ENCODE measurements around the gene WNT3A. TPM values are rescaled to one million over a fixed set of nuclear protein-coding genes. Genes with fewer than 3 reads are reported as not detected.

Gene WNT3A
- total RNA-seq, 6 experiments from 2014 or later = not detected

- no peak for DNase-seq
- WGBS (ENCODE audit: insufficient coverage, low coverage, low lambda C conversion rate, missing lambda C conversion rate) = 36% methylated on average over 7 of the region's 18 CpGs
These were observed 68.3 kb downstream of the WNT3A start for GRCh38 chr1:228074954-228075730.

GRCh38 chr1:228075801-228076271, 69.0 kb downstream of the WNT3A start:
- H3K4me1 ChIP-seq = no peaks in the 10 kb centered on the region
- intact Hi-C loops (cut with DNase I) = no loop called here
- H3K27ac ChIP-seq = no peak overlapping the region
- no peak for DNase-seq
- no peak overlapping the region for H3K4me3 ChIP-seq
- no peaks in the 10 kb centered on the region for H3K9me3 ChIP-seq
- H3K27me3 ChIP-seq = no peaks in the 10 kb centered on the region
- WGBS (ENCODE audit: insufficient coverage, low coverage, low lambda C conversion rate, missing lambda C conversion rate) = 79% methylated on average over 5 of the region's 9 CpGs
- no peaks in the 10 kb centered on the region for H3K36me3 ChIP-seq
- TF ChIP-seq, protein P1, sequence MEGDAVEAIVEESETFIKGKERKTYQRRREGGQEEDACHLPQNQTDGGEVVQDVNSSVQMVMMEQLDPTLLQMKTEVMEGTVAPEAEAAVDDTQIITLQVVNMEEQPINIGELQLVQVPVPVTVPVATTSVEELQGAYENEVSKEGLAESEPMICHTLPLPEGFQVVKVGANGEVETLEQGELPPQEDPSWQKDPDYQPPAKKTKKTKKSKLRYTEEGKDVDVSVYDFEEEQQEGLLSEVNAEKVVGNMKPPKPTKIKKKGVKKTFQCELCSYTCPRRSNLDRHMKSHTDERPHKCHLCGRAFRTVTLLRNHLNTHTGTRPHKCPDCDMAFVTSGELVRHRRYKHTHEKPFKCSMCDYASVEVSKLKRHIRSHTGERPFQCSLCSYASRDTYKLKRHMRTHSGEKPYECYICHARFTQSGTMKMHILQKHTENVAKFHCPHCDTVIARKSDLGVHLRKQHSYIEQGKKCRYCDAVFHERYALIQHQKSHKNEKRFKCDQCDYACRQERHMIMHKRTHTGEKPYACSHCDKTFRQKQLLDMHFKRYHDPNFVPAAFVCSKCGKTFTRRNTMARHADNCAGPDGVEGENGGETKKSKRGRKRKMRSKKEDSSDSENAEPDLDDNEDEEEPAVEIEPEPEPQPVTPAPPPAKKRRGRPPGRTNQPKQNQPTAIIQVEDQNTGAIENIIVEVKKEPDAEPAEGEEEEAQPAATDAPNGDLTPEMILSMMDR (IDR thresholded peaks at IDR 0.05) = no peak
- TF ChIP-seq POLR2A (IDR thresholded peaks at IDR 0.05) = no peak
- no peak for ATAC-seq

More at GRCh38 chr1:228074954-228075730, 68.3 kb downstream of the WNT3A start:
- no peak overlapping the region for H3K27ac ChIP-seq
- no peaks in the 10 kb centered on the region for H3K36me3 ChIP-seq
- TF ChIP-seq POLR2A (IDR thresholded peaks at IDR 0.05) = no peak
- TF ChIP-seq, protein P1 (IDR thresholded peaks at IDR 0.05) = no peak
- no peaks in the 10 kb centered on the region for H3K27me3 ChIP-seq
- no peaks in the 10 kb centered on the region for H3K4me1 ChIP-seq
- no peak overlapping the region for H3K4me3 ChIP-seq
- ATAC-seq = peak in 2 of 4 donors; percentile 27 to 38
- intact Hi-C loops (cut with DNase I) = no loop called here
- no peaks in the 10 kb centered on the region for H3K9me3 ChIP-seq

DNA sequence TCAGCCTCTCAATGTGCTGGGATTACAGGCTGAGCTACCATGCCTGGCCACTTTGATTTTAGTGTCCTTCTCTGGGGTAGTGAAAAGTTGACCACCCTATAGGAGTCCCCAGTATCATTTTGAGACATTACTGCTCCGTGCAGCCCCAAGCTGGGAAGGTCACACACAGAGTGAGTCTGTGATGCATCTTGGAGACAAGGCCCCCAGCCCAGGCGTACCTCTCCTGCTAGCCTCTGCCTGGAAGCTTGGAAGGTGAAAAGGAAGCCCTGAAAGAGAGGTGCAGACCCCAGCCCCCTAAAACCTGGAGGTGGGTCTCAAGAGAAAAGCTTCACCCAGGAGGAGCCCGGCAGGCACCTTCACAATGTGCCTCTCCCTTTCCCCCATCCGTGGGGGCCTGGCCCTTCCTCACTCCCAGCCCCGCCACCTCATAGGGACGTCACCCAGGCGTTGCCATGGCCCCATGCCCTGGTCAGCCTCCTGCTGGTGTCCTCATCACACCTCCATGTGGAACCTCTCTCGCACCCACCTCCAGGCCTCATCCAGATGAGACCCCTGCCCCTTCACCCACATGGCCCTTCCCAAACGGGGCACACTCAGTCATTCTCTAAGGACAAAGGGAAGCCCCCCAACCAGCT, 70.1 kb downstream of the WNT3A start:
- ATAC-seq = no peak
- WGBS (ENCODE audit: insufficient coverage, low coverage, low lambda C conversion rate, missing lambda C conversion rate) = 67% methylated on average over 4 of the region's 9 CpGs

GRCh38 chr1:228077565-228078330, 71.0 kb downstream of the WNT3A start:
- no peak for ATAC-seq
- 21% methylated on average over 2 of the region's 10 CpGs for WGBS (ENCODE audit: insufficient coverage, low coverage, low lambda C conversion rate, missing lambda C conversion rate)
- no peak for TF ChIP-seq POLR2A (IDR thresholded peaks at IDR 0.05)
- TF ChIP-seq, protein P1 (IDR thresholded peaks at IDR 0.05) = no peak
- Histone ChIP-seq H3K4me3 (no peak overlapping the region), H3K27ac (no peak overlapping the region), H3K36me3 (no peaks in the 10 kb centered on the region), H3K27me3 (no peaks in the 10 kb centered on the region), H3K9me3 (no peaks in the 10 kb centered on the region), H3K4me1 (peaks cover 0 to 8% (median 3%) of the 10 kb centered on the region in 4 donors)
- intact Hi-C loops (cut with DNase I) = no loop called here
- no peak for DNase-seq

More for the DNA sequence above, 70.1 kb downstream of the WNT3A start:
- peak in 1 of 3 donors; percentile 28 for DNase-seq
- intact Hi-C loops (cut with DNase I) = no loop called here
- H3K36me3 ChIP-seq = no peaks in the 10 kb centered on the region
- peaks cover 0 to 8% (median 3%) of the 10 kb centered on the region in 4 donors for H3K4me1 ChIP-seq
- H3K27me3 ChIP-seq = no peaks in the 10 kb centered on the region
- H3K9me3 ChIP-seq = no peaks in the 10 kb centered on the region
- TF ChIP-seq, protein P1 (IDR thresholded peaks at IDR 0.05) = no peak
- no peak for TF ChIP-seq POLR2A (IDR thresholded peaks at IDR 0.05)
- H3K27ac ChIP-seq = no peak overlapping the region
- no peak overlapping the region for H3K4me3 ChIP-seq

Data from right lobe of liver (tissue), 6 donors.